Measurements from ENCODE around the gene EN1.

GRCh38 chr2:118843483-118844132, 3.8 kb downstream of the EN1 start:
- TF ChIP-seq CTCF (conservative IDR thresholded peaks at IDR 0.05 in 1 of 2, IDR thresholded peaks at IDR 0.05 in 1 of 2; ENCODE audit: low read depth in 1 of 2, low read length in 2 of 2) (no peak), EZH2 (IDR thresholded peaks at IDR 0.05; ENCODE audit: low read length, missing control alignments) (no peak)

Data from fibroblast of lung (primary cell).